ENCODE measurements around the gene RMP24.

Gene RMP24

DNA sequence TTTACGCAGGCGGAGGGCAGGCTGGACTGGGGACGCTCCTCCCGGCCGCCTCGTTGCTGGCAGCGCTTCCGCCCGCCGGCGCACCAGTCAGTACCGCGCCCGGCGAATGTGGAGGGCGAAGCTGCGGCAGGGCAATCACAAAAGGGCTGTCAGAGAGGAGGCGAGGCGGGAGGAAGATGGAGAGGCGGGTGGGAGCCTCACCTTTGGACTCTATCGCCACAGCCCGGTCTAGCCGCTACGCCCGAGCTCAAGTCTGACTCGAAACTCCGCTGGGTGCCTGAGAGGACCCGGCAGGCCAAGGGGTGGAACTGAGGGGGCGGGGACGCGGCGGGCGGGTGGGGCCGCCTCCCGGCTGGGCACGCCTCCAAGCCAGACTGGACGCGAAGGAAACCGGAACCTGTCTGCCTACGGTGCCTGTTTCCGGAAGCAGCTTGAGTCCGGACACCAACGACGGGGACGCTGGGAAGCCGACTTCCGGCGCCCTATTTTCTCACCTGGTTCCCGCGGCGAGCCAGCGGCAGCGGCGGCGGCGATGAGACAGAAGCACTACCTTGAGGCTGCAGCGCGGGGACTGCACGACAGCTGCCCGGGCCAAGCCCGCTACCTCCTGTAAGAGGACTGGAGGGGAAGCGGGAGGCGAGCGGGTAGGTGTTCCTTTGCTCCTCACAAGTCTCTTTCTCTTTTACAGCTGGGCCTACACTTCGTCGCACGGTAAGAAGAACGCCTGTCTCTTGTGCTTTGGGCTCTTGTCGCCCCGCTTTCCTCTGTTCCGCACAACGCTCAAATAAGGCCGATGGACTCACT, at the start of gene RMP24:
TSS of gene RMP24 (plus strand) at position 483 of the 804 bp plus-strand sequence.
- peak; percentile 98 for DNase-seq (ENCODE audit: low spot score)
- H3K27ac Mint-ChIP-seq: peak within 1 kb of the TSS; percentile 96

More for the DNA sequence above, at the start of gene RMP24:
- Histone ChIP-seq H4K20me1 (replicated peaks; ENCODE audit: insufficient read depth) (peaks cover 7% of the 10 kb centered on the region; the same call in 1 of the 2 replicates), H3F3A (replicated peaks; ENCODE audit: low read depth) (peaks cover 12% of the 10 kb centered on the region; the same call in 1 of the 2 replicates), H2AFZ (peak within 1 kb of the TSS; percentile 92), H3K36me3 (ENCODE audit: insufficient read depth) (peaks cover 15% of the 10 kb centered on the region), H3K4me1 (ENCODE audit: insufficient read depth) (peaks cover 14% of the 10 kb centered on the region), H3K4me2 (peak within 1 kb of the TSS; percentile 97), H3K4me3 (peak within 1 kb of the TSS; percentile 90), H3K27me3 (ENCODE audit: insufficient read depth) (no peaks in the 10 kb centered on the region), H3K79me2 (replicated peaks; ENCODE audit: insufficient read depth) (peaks cover 24% of the 10 kb centered on the region), H3K9me2 (ENCODE audit: insufficient read depth) (no peaks in the 10 kb centered on the region), H3K27ac (ENCODE audit: low read depth) (peak within 1 kb of the TSS; percentile 88)
- Mint-ChIP-seq H3K36me3 (ENCODE audit: low read depth) (peaks cover 37% of the 10 kb centered on the region), H3K4me3 (peak within 1 kb of the TSS; percentile 99), H3K4me1 (peaks cover 18% of the 10 kb centered on the region), H3K27me3 (ENCODE audit: insufficient read depth, low read depth, poor library complexity) (peaks cover 7% of the 10 kb centered on the region), H3K9me3 (peaks cover 9% of the 10 kb centered on the region; the same call in 1 of the 3 replicates)
- ATAC-seq: peak; percentile 94
- TF ChIP-seq, protein P1, sequence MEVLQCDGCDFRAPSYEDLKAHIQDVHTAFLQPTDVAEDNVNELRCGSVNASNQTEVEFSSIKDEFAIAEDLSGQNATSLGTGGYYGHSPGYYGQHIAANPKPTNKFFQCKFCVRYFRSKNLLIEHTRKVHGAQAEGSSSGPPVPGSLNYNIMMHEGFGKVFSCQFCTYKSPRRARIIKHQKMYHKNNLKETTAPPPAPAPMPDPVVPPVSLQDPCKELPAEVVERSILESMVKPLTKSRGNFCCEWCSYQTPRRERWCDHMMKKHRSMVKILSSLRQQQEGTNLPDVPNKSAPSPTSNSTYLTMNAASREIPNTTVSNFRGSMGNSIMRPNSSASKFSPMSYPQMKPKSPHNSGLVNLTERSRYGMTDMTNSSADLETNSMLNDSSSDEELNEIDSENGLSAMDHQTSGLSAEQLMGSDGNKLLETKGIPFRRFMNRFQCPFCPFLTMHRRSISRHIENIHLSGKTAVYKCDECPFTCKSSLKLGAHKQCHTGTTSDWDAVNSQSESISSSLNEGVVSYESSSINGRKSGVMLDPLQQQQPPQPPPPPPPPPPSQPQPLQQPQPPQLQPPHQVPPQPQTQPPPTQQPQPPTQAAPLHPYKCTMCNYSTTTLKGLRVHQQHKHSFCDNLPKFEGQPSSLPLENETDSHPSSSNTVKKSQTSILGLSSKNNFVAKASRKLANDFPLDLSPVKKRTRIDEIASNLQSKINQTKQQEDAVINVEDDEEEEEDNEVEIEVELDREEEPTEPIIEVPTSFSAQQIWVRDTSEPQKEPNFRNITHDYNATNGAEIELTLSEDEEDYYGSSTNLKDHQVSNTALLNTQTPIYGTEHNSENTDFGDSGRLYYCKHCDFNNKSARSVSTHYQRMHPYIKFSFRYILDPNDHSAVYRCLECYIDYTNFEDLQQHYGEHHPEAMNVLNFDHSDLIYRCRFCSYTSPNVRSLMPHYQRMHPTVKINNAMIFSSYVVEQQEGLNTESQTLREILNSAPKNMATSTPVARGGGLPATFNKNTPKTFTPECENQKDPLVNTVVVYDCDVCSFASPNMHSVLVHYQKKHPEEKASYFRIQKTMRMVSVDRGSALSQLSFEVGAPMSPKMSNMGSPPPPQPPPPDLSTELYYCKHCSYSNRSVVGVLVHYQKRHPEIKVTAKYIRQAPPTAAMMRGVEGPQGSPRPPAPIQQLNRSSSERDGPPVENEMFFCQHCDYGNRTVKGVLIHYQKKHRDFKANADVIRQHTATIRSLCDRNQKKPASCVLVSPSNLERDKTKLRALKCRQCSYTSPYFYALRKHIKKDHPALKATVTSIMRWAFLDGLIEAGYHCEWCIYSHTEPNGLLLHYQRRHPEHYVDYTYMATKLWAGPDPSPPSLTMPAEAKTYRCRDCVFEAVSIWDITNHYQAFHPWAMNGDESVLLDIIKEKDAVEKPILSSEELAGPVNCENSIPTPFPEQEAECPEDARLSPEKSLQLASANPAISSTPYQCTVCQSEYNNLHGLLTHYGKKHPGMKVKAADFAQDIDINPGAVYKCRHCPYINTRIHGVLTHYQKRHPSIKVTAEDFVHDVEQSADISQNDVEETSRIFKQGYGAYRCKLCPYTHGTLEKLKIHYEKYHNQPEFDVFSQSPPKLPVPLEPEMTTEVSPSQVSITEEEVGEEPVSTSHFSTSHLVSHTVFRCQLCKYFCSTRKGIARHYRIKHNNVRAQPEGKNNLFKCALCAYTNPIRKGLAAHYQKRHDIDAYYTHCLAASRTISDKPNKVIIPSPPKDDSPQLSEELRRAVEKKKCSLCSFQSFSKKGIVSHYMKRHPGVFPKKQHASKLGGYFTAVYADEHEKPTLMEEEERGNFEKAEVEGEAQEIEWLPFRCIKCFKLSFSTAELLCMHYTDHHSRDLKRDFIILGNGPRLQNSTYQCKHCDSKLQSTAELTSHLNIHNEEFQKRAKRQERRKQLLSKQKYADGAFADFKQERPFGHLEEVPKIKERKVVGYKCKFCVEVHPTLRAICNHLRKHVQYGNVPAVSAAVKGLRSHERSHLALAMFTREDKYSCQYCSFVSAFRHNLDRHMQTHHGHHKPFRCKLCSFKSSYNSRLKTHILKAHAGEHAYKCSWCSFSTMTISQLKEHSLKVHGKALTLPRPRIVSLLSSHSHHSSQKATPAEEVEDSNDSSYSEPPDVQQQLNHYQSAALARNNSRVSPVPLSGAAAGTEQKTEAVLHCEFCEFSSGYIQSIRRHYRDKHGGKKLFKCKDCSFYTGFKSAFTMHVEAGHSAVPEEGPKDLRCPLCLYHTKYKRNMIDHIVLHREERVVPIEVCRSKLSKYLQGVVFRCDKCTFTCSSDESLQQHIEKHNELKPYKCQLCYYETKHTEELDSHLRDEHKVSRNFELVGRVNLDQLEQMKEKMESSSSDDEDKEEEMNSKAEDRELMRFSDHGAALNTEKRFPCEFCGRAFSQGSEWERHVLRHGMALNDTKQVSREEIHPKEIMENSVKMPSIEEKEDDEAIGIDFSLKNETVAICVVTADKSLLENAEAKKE (CRISPR knock-in tag; IDR thresholded peaks at IDR 0.05): no peak
- peak; percentile 85 for TF ChIP-seq CREB1 (CRISPR knock-in tag; IDR thresholded peaks at IDR 0.05; ENCODE audit: low read depth)
- TF ChIP-seq NANOG (IDR thresholded peaks at IDR 0.05; ENCODE audit: borderline replicate concordance): 0 out of 2 replicates have a peak, but pooled peaks have one; percentile 4
- TF ChIP-seq STAT1 (IDR thresholded peaks at IDR 0.05; ENCODE audit: unreplicated experiment): no peak
- TF ChIP-seq JUNB (IDR thresholded peaks at IDR 0.05; ENCODE audit: unreplicated experiment): no peak
- TF ChIP-seq, protein P2, sequence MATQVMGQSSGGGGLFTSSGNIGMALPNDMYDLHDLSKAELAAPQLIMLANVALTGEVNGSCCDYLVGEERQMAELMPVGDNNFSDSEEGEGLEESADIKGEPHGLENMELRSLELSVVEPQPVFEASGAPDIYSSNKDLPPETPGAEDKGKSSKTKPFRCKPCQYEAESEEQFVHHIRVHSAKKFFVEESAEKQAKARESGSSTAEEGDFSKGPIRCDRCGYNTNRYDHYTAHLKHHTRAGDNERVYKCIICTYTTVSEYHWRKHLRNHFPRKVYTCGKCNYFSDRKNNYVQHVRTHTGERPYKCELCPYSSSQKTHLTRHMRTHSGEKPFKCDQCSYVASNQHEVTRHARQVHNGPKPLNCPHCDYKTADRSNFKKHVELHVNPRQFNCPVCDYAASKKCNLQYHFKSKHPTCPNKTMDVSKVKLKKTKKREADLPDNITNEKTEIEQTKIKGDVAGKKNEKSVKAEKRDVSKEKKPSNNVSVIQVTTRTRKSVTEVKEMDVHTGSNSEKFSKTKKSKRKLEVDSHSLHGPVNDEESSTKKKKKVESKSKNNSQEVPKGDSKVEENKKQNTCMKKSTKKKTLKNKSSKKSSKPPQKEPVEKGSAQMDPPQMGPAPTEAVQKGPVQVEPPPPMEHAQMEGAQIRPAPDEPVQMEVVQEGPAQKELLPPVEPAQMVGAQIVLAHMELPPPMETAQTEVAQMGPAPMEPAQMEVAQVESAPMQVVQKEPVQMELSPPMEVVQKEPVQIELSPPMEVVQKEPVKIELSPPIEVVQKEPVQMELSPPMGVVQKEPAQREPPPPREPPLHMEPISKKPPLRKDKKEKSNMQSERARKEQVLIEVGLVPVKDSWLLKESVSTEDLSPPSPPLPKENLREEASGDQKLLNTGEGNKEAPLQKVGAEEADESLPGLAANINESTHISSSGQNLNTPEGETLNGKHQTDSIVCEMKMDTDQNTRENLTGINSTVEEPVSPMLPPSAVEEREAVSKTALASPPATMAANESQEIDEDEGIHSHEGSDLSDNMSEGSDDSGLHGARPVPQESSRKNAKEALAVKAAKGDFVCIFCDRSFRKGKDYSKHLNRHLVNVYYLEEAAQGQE (IDR thresholded peaks at IDR 0.05; ENCODE audit: unreplicated experiment): no peak
- TF ChIP-seq ZNF331 (CRISPR knock-in tag; IDR thresholded peaks at IDR 0.05; ENCODE audit: low read depth): no peak
- TF ChIP-seq POLR2AphosphoS5 (IDR thresholded peaks at IDR 0.05; ENCODE audit: low read depth): peak; percentile 88
- TF ChIP-seq, protein P3, sequence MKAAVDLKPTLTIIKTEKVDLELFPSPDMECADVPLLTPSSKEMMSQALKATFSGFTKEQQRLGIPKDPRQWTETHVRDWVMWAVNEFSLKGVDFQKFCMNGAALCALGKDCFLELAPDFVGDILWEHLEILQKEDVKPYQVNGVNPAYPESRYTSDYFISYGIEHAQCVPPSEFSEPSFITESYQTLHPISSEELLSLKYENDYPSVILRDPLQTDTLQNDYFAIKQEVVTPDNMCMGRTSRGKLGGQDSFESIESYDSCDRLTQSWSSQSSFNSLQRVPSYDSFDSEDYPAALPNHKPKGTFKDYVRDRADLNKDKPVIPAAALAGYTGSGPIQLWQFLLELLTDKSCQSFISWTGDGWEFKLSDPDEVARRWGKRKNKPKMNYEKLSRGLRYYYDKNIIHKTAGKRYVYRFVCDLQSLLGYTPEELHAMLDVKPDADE (IDR thresholded peaks at IDR 0.05): peak; percentile 74
- TF ChIP-seq EZH2phosphoT487 (IDR thresholded peaks at IDR 0.05; ENCODE audit: unreplicated experiment): no peak
- TF ChIP-seq, protein P4, sequence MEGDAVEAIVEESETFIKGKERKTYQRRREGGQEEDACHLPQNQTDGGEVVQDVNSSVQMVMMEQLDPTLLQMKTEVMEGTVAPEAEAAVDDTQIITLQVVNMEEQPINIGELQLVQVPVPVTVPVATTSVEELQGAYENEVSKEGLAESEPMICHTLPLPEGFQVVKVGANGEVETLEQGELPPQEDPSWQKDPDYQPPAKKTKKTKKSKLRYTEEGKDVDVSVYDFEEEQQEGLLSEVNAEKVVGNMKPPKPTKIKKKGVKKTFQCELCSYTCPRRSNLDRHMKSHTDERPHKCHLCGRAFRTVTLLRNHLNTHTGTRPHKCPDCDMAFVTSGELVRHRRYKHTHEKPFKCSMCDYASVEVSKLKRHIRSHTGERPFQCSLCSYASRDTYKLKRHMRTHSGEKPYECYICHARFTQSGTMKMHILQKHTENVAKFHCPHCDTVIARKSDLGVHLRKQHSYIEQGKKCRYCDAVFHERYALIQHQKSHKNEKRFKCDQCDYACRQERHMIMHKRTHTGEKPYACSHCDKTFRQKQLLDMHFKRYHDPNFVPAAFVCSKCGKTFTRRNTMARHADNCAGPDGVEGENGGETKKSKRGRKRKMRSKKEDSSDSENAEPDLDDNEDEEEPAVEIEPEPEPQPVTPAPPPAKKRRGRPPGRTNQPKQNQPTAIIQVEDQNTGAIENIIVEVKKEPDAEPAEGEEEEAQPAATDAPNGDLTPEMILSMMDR (conservative IDR thresholded peaks at IDR 0.05; ENCODE audit: low read depth in 2 of 2): peak in 1 of 2 experiments; percentile 4; a peak in 1 of 4 replicates
- TF ChIP-seq ZNF114 (CRISPR knock-in tag; IDR thresholded peaks at IDR 0.05): no peak
- no peak for TF ChIP-seq EZH2 (IDR thresholded peaks at IDR 0.05; ENCODE audit: low read depth, unreplicated experiment)

All from GM23338 (cell line).